Measurements from ENCODE around the gene CAP1. TPM values are rescaled to one million over a fixed set of nuclear protein-coding genes. Genes with fewer than 3 reads are reported as not detected.

The CAP1 gene
- polyA plus RNA-seq, 1 experiment = 585 TPM

GRCh38 chr1:40050863-40051262, 10.3 kb downstream of the CAP1 start:
- CTCF ChIA-PET = interaction anchor here (0.6 to 1.2 kb wide), 4 partner anchors 9 to 430 kb away, joined by 3 to 4 read pairs (median 3); no protein-coding TSS in a partner anchor

GRCh38 chr1:40053138-40053887, 12.8 kb downstream of the CAP1 start:
- Histone ChIP-seq H3K36me3 (ENCODE audit: control insufficient read depth, insufficient read depth, low read length) (peaks cover 1% of the 10 kb centered on the region; the same call in 1 of the 2 replicates), H3K27me3 (ENCODE audit: control insufficient read depth, insufficient read depth, low read length) (no peaks in the 10 kb centered on the region), H3K4me3 (ENCODE audit: low read depth, low read length) (no peak overlapping the region)
- POLR2A ChIA-PET = no interaction called here
- no peak for DNase-seq (ENCODE audit: low read depth)
- CTCF ChIA-PET = interaction anchor here (1.1 to 2.5 kb wide), 2 partner anchors 21 to 25 kb away, joined by 4 to 6 read pairs; no protein-coding TSS in a partner anchor
- no peak for TF ChIP-seq CTCF (IDR thresholded peaks at IDR 0.05; ENCODE audit: insufficient read depth, low read depth, low read length)

More at GRCh38 chr1:40050863-40051262, 10.3 kb downstream of the CAP1 start:
- DNase-seq (ENCODE audit: low read depth) = no peak
- Histone ChIP-seq H3K36me3 (ENCODE audit: control insufficient read depth, insufficient read depth, low read length) (no peaks in the 10 kb centered on the region), H3K4me3 (ENCODE audit: low read depth, low read length) (no peak overlapping the region), H3K27me3 (ENCODE audit: control insufficient read depth, insufficient read depth, low read length) (no peaks in the 10 kb centered on the region)
- POLR2A ChIA-PET = no interaction called here
- TF ChIP-seq CTCF (IDR thresholded peaks at IDR 0.05; ENCODE audit: insufficient read depth, low read depth, low read length) = no peak

- CTCF ChIA-PET = interaction anchor here (0.7 to 1.2 kb wide), 3 partner anchors 9 to 282 kb away, joined by 3 read pairs; no protein-coding TSS in a partner anchor
- TF ChIP-seq CTCF (IDR thresholded peaks at IDR 0.05; ENCODE audit: insufficient read depth, low read depth, low read length) = no peak
- Histone ChIP-seq H3K27me3 (ENCODE audit: control insufficient read depth, insufficient read depth, low read length) (no peaks in the 10 kb centered on the region), H3K36me3 (ENCODE audit: control insufficient read depth, insufficient read depth, low read length) (peaks cover 6% of the 10 kb centered on the region), H3K4me3 (ENCODE audit: low read depth, low read length) (no peak overlapping the region)
- no peak for DNase-seq (ENCODE audit: low read depth)
- POLR2A ChIA-PET = no interaction called here
Measured at GRCh38 chr1:40056519-40057309, 16.2 kb downstream of the CAP1 start.

GRCh38 chr1:40057310-40058030, 16.9 kb downstream of the CAP1 start:
- DNase-seq (ENCODE audit: low read depth) = no peak
- Histone ChIP-seq H3K36me3 (ENCODE audit: control insufficient read depth, insufficient read depth, low read length) (peaks cover 8% of the 10 kb centered on the region), H3K4me3 (ENCODE audit: low read depth, low read length) (no peak overlapping the region), H3K27me3 (ENCODE audit: control insufficient read depth, insufficient read depth, low read length) (no peaks in the 10 kb centered on the region)
- CTCF ChIA-PET = interaction anchor here (0.7 to 1.3 kb wide), 5 partner anchors 10 to 281 kb away, joined by 3 to 4 read pairs (median 3); no protein-coding TSS in a partner anchor
- no peak for TF ChIP-seq CTCF (IDR thresholded peaks at IDR 0.05; ENCODE audit: insufficient read depth, low read depth, low read length)
- POLR2A ChIA-PET = no interaction called here
